HepG2 (cell line): ENCODE results near the gene SDF2. TPM values are rescaled to one million over a fixed set of nuclear protein-coding genes. Genes with fewer than 3 reads are reported as not detected.
A peak's percentile ranks its signal among the peaks of the same experiment; 100 is the strongest.

ENCODE experiments used
- ATAC-seq: fragments of 200-7000 bp; cut with Tn5 transposase; 3 replicates; pipeline ENCODE4 v1.9.1; 2020; ENCODE audit warnings: mild to moderate bottlenecking, moderate library complexity
- BruUV-seq: library from RNA; stranded (reverse); fragments of 400-500 nt; replicated peaks from 2 replicates; lab custom pipeline; 2021; lab: Mats Ljungman, UMichigan
- CTCF ChIA-PET: fragments of 300-600 bp; formaldehyde crosslinking; extraction: SDS; loops from one replicate; lab custom pipeline; 2021; ENCODE audit warnings: low total read pairs, inconsistent platforms, low intra/inter-chr PET ratio; lab: Yijun Ruan, JAX
- POLR2A ChIA-PET: fragments of 350-600 bp; sonication (Branson Sonifier 250); formaldehyde crosslinking; loops from one replicate; lab custom pipeline; 2020; ENCODE audit warnings: antibody characterized with exemption, inconsistent platforms; lab: Yijun Ruan, JAX
- DNase-seq: peaks from one replicate; pipeline ENCODE4 v3.0.0-alpha.2; 2015; ENCODE audit warnings: low spot score
- FAIRE-seq: peaks from 3 replicates; lab custom pipeline; 2011; peaks lifted over from hg19 to GRCh38; lab: Jason Lieb, UNC
- H2AFZ ChIP-seq: one replicate; pipeline ENCODE4 v1.6.1; 2011; ENCODE audit warnings: low read length, inconsistent platforms
- H3K27ac ChIP-seq: fragments of 300-600 bp; 3 replicates; pipeline ENCODE4 v1.8.0; 2011; ENCODE audit warnings: mixed run types, mild to moderate bottlenecking, mixed read lengths, low read length, inconsistent platforms; ENCODE audit not compliant: insufficient read depth; ENCODE audit errors: extremely low read length
- H3K27me3 ChIP-seq, 2 experiments: fragments of 200-600 bp in 1 of 2; 2 replicates in 1 of 2; 3 replicates in 1 of 2; pipeline versions ENCODE4 v1.6.0 to v1.8.0; 2011; ENCODE audit warnings: low read length in 2 of 2, mild to moderate bottlenecking in 2 of 2, moderate library complexity in 2 of 2, inconsistent platforms in 1 of 2; ENCODE audit not compliant: insufficient read depth in 2 of 2, control insufficient read depth in 1 of 2
- H3K36me3 ChIP-seq, 2 experiments: fragments of 200-600 bp in 1 of 2; replicated peaks in 1 of 2; 2 replicates in 1 of 2; 3 replicates in 1 of 2; pipeline versions ENCODE4 v1.5.1 to v1.8.0; 2011; ENCODE audit warnings: low read length in 2 of 2, inconsistent platforms in 1 of 2; ENCODE audit not compliant: insufficient read depth in 2 of 2, control insufficient read depth in 1 of 2
- H3K4me1 ChIP-seq: 2 replicates; pipeline ENCODE4 v1.5.1; 2012; ENCODE audit warnings: low read length, inconsistent platforms; ENCODE audit not compliant: insufficient read depth
- H3K4me2 ChIP-seq: 2 replicates; pipeline ENCODE4 v1.6.0; 2011; ENCODE audit warnings: low read depth, low read length, inconsistent platforms
- H3K4me3 ChIP-seq, 3 experiments: fragments of 200-600 bp in 1 of 3; sonication (generic), shearing (Covaris generic) in 1 of 3; replicated peaks in 1 of 3; 2 replicates each; pipeline ENCODE4 v1.5.1; 2011 to 2016; ENCODE audit warnings: low read length in 3 of 3, inconsistent platforms in 2 of 3, low read depth in 2 of 3, mild to moderate bottlenecking in 2 of 3, control low read depth in 1 of 3, mixed read lengths in 1 of 3; ENCODE audit not compliant: insufficient read depth in 1 of 3
- H3K79me2 ChIP-seq: one replicate; pipeline ENCODE4 v1.6.1; 2011; ENCODE audit warnings: low read length, inconsistent platforms; ENCODE audit not compliant: insufficient read depth
- H3K9ac ChIP-seq: 2 replicates; pipeline ENCODE4 v1.6.0; 2011; ENCODE audit warnings: mild to moderate bottlenecking, low read depth, low read length, inconsistent platforms; ENCODE audit not compliant: insufficient read depth
- H3K9me3 ChIP-seq: 2 replicates; pipeline ENCODE4 v1.5.1; 2012; ENCODE audit warnings: mild to moderate bottlenecking, low read length
- H4K20me1 ChIP-seq: 2 replicates; pipeline ENCODE4 v1.6.0; 2011; ENCODE audit warnings: inconsistent platforms, mild to moderate bottlenecking, low read length, moderate library complexity; ENCODE audit not compliant: insufficient read depth
- HNF4A ChIP-seq: sonication (generic); formaldehyde crosslinking; IDR thresholded peaks from 2 replicates; pipeline ENCODE4 v1.4.0; 2020; ENCODE audit warnings: missing genetic modification reagents
- HNRNPL ChIP-seq: fragments of 200-400 bp; formaldehyde crosslinking; IDR thresholded peaks from 2 replicates; pipeline ENCODE4 v1.6.1; 2017; ENCODE audit warnings: mild to moderate bottlenecking, low read depth, low read length
- HNRNPUL1 ChIP-seq: fragments of 200-400 bp; formaldehyde crosslinking; IDR thresholded peaks from 2 replicates; pipeline ENCODE4 v1.6.1; 2017; ENCODE audit warnings: low read depth, mild to moderate bottlenecking, low read length, moderate library complexity
- KMT2A ChIP-seq: sonication (generic); formaldehyde crosslinking; IDR thresholded peaks from 2 replicates; pipeline ENCODE4 v1.4.0; 2020; ENCODE audit warnings: missing genetic modification reagents
- MAFF ChIP-seq: IDR thresholded peaks from 2 replicates; pipeline ENCODE4 v1.6.1; 2011; ENCODE audit warnings: low read depth, low read length, improper control_type of control experiment
- TCF12 ChIP-seq, 2 experiments: fragments of 450-650 bp in 1 of 2; sonication (generic) in 1 of 2; formaldehyde crosslinking in 1 of 2; IDR thresholded peaks; 2 replicates each; pipeline versions ENCODE4 v1.6.1 to v1.8.0; 2017 to 2022; ENCODE audit warnings: antibody characterized with exemption in 1 of 2, mild to moderate bottlenecking in 1 of 2, missing genetic modification reagents in 1 of 2, moderate library complexity in 1 of 2
- YEATS4 ChIP-seq: sonication (generic); formaldehyde crosslinking; IDR thresholded peaks from 2 replicates; pipeline ENCODE4 v1.4.0; 2020; ENCODE audit warnings: missing genetic modification reagents, borderline replicate concordance
- ZNF354B ChIP-seq: sonication (generic); formaldehyde crosslinking; IDR thresholded peaks from 2 replicates; pipeline ENCODE4 v1.8.0; 2022; ENCODE audit warnings: mild to moderate bottlenecking, missing genetic modification reagents
- ZNF546 ChIP-seq: sonication (generic); formaldehyde crosslinking; conservative IDR thresholded peaks from 2 replicates; pipeline ENCODE4 v1.8.1; 2023; ENCODE audit warnings: mild to moderate bottlenecking, missing genetic modification reagents
- WGBS: methylation state at CpG from one replicate; pipeline ENCODE4 v1.1.6; 2017; ENCODE audit warnings: low lambda C conversion rate; 5-methylcytosine and 5-hydroxymethylcytosine counted together
- in situ Hi-C: cut with HindIII; loops from 2 replicates; pipeline ENCODE4 v1.10.0; 2017; ENCODE audit warnings: low pct_unique_long_range_greater_than_20kb; ENCODE audit not compliant: extremely low pct_ligation_motif_present
- intact Hi-C: fragments of 100-400 bp; cut with micrococcal nuclease; formaldehyde crosslinking; loops from one replicate; pipeline ENCODE4 v1.10.0; 2022; ENCODE audit not compliant: unreplicated experiment
- polyA plus RNA-seq, 8 experiments: library from polyadenylated mRNA; depleted of rRNA in 3 of 8; stranded (reverse) in 7 of 8; unstranded in 1 of 8; fragments of >200 nt; fragmentation: Illumina TruSeq in 4 of 8; extraction: Trizol in 4 of 8; gene quantifications; 2 replicates each; pipeline versions ENCODE4 v1.2.1 to v1.2.3, GENCODE V29; 2011 to 2016; ENCODE audit warnings: low read depth in 4 of 8, missing spikeins in 1 of 8, mixed read lengths in 1 of 8; ENCODE audit not compliant: insufficient read depth in 1 of 8
- total RNA-seq, 5 experiments: library from RNA; depleted of rRNA; stranded (reverse); fragments of >200 nt; fragmentation: Illumina TruSeq; extraction: Trizol; gene quantifications; 2 replicates each; pipeline ENCODE4 v1.2.3, GENCODE V29; 2016; ENCODE audit warnings: low read depth in 1 of 5
- TF ChIP-seq, protein P1 (sequence below): sonication (generic); formaldehyde crosslinking; IDR thresholded peaks from 2 replicates; pipeline ENCODE4 v1.4.0; 2020; ENCODE audit warnings: missing genetic modification reagents
- TF ChIP-seq, protein P2 (sequence below): sonication (generic); formaldehyde crosslinking; IDR thresholded peaks from 2 replicates; pipeline ENCODE4 v1.9.0; 2022; ENCODE audit warnings: missing genetic modification reagents, mild to moderate bottlenecking, borderline replicate concordance

The SDF2 gene
- total and polyA plus RNA-seq, 2 of the 13 experiments (the other 11 are each of a cell fraction or from before 2014, with no cell fraction given) = 58.2 to 58.4 TPM

- Histone ChIP-seq H3K4me2 (no peak overlapping the region), H3K9me3 (no peaks in the 10 kb centered on the region), H3K4me3 (no peak overlapping the region), H3K36me3 (peaks cover 32 to 59% of the 10 kb centered on the region in 2 experiments), H3K27ac (peak overlapping the region; percentile 91), H2AFZ (no peak overlapping the region), H3K27me3 (no peaks in the 10 kb centered on the region), H3K79me2 (no peaks in the 10 kb centered on the region), H3K4me1 (peaks cover 79% of the 10 kb centered on the region), H4K20me1 (no peaks in the 10 kb centered on the region), H3K9ac (no peak overlapping the region)
- WGBS = 93% methylated on average over 9 of the region's 10 CpGs
- CTCF ChIA-PET = no interaction called here
- DNase-seq (no peak), ATAC-seq (no peak), FAIRE-seq (no peak)
- in situ Hi-C loops (no loop called here), intact Hi-C loops (no loop called here)
- no TSS peak for BruUV-seq
- POLR2A ChIA-PET = interaction anchor here (1.1 to 10.8 kb wide), 5 partner anchors 11 to 39 kb away, joined by 3 to 220 read pairs (median 37); partner anchors contain the start of genes PROCA1, RPL23A, SDF2 and SUPT6H
- no peak for TF ChIP-seq YEATS4 (CRISPR knock-in tag)
- no peak for TF ChIP-seq MAFF
- TF ChIP-seq ZNF354B (CRISPR knock-in tag) = no peak
- no peak for TF ChIP-seq HNRNPUL1
These were observed 39.3 kb upstream of the SDF2 start for GRCh38 chr17:28700830-28701492.

DNA sequence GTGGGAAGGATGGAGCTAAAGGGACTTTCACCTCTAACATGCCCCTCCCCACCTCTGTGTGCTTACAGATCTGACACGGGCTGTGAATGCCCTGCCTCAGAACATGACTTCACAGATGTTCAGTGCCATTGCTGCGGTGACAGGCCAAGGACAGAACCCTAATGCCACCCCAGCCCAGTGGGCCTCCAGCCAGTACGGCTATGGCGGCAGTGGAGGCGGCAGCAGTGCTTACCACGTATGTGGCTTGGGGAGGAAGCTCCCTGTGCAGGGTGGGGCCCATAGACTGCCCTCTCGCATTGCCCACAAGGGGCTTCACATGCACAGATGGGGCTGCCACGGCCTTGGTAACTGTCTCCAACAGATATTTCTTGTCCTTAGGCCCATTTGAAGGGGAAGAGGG lies 38.6 kb upstream of the SDF2 start:
- WGBS = 67% methylated on average over 2 of the region's 8 CpGs
- no peak for ATAC-seq
- POLR2A ChIA-PET = interaction anchor here (1.1 to 8.2 kb wide), 4 partner anchors 11 to 38 kb away, joined by 3 to 145 read pairs (median 20); partner anchors contain the start of genes PROCA1, RPL23A, SDF2 and SUPT6H
- TF ChIP-seq, protein P1, sequence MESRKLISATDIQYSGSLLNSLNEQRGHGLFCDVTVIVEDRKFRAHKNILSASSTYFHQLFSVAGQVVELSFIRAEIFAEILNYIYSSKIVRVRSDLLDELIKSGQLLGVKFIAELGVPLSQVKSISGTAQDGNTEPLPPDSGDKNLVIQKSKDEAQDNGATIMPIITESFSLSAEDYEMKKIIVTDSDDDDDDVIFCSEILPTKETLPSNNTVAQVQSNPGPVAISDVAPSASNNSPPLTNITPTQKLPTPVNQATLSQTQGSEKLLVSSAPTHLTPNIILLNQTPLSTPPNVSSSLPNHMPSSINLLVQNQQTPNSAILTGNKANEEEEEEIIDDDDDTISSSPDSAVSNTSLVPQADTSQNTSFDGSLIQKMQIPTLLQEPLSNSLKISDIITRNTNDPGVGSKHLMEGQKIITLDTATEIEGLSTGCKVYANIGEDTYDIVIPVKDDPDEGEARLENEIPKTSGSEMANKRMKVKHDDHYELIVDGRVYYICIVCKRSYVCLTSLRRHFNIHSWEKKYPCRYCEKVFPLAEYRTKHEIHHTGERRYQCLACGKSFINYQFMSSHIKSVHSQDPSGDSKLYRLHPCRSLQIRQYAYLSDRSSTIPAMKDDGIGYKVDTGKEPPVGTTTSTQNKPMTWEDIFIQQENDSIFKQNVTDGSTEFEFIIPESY (CRISPR knock-in tag) = peak; percentile 57; the same call in 1 of the 2 replicates
- TF ChIP-seq, protein P2, sequence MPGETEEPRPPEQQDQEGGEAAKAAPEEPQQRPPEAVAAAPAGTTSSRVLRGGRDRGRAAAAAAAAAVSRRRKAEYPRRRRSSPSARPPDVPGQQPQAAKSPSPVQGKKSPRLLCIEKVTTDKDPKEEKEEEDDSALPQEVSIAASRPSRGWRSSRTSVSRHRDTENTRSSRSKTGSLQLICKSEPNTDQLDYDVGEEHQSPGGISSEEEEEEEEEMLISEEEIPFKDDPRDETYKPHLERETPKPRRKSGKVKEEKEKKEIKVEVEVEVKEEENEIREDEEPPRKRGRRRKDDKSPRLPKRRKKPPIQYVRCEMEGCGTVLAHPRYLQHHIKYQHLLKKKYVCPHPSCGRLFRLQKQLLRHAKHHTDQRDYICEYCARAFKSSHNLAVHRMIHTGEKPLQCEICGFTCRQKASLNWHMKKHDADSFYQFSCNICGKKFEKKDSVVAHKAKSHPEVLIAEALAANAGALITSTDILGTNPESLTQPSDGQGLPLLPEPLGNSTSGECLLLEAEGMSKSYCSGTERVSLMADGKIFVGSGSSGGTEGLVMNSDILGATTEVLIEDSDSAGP (CRISPR knock-in tag) = no peak
- peak; percentile 71; the same call in 1 of the 2 replicates for TF ChIP-seq HNRNPL
- TF ChIP-seq KMT2A (CRISPR knock-in tag) = no peak
- TF ChIP-seq HNF4A = peak; percentile 11; the same call in 1 of the 2 replicates
- TF ChIP-seq ZNF546 (CRISPR knock-in tag) = no peak
- TF ChIP-seq TCF12 (IDR thresholded peaks at IDR 0.05) = no peak
- TF ChIP-seq TCF12 (CRISPR knock-in tag; IDR thresholded peaks at IDR 0.05) = no peak

More for the DNA sequence above, 38.6 kb upstream of the SDF2 start:
- Histone ChIP-seq H3K4me3 (no peak overlapping the region), H3K27ac (peak overlapping the region; percentile 91), H3K27me3 (no peaks in the 10 kb centered on the region), H3K9ac (no peak overlapping the region), H3K79me2 (no peaks in the 10 kb centered on the region), H2AFZ (no peak overlapping the region), H3K9me3 (no peaks in the 10 kb centered on the region), H3K4me1 (peaks cover 79% of the 10 kb centered on the region), H4K20me1 (no peaks in the 10 kb centered on the region), H3K4me2 (no peak overlapping the region), H3K36me3 (peaks cover 36 to 66% of the 10 kb centered on the region in 2 experiments)
- in situ Hi-C loops (no loop called here), intact Hi-C loops (no loop called here)
- BruUV-seq = no TSS peak
- FAIRE-seq = no peak
- CTCF ChIA-PET = no interaction called here
- DNase-seq = no peak
